Stimulated activated memory B cell treated with anti-CD40 and anti-IgM and Interleukin-4, amounts not matched to agents 10 μg/mL and 1 μg/mL and 100 μg/mL, for 72 hours (primary cell): ENCODE measurements around the gene SLC2A6.

ENCODE experiments used
- ATAC-seq: fragments of 150-1000 bp; cut with Tn5 transposase; 2 replicates; pipeline ENCODE4 v1.10.0; 2021
- H3K27ac Mint-ChIP-seq: one replicate; pipeline ENCODE4 v1.8.0; 2022; ENCODE audit warnings: mild to moderate bottlenecking, mixed read lengths
- H3K27me3 Mint-ChIP-seq: one replicate; pipeline ENCODE4 v1.8.0; 2022; ENCODE audit warnings: mixed read lengths
- H3K36me3 Mint-ChIP-seq: one replicate; pipeline ENCODE4 v1.8.0; 2022; ENCODE audit warnings: mixed read lengths
- H3K4me1 Mint-ChIP-seq: one replicate; pipeline ENCODE4 v1.8.0; 2022; ENCODE audit warnings: mixed read lengths
- H3K4me3 Mint-ChIP-seq: one replicate; pipeline ENCODE4 v1.8.0; 2022; ENCODE audit warnings: mild to moderate bottlenecking, moderate library complexity, mixed read lengths
- H3K9me3 Mint-ChIP-seq: one replicate; pipeline ENCODE4 v1.8.0; 2022; ENCODE audit warnings: mixed read lengths

SLC2A6 gene

DNA sequence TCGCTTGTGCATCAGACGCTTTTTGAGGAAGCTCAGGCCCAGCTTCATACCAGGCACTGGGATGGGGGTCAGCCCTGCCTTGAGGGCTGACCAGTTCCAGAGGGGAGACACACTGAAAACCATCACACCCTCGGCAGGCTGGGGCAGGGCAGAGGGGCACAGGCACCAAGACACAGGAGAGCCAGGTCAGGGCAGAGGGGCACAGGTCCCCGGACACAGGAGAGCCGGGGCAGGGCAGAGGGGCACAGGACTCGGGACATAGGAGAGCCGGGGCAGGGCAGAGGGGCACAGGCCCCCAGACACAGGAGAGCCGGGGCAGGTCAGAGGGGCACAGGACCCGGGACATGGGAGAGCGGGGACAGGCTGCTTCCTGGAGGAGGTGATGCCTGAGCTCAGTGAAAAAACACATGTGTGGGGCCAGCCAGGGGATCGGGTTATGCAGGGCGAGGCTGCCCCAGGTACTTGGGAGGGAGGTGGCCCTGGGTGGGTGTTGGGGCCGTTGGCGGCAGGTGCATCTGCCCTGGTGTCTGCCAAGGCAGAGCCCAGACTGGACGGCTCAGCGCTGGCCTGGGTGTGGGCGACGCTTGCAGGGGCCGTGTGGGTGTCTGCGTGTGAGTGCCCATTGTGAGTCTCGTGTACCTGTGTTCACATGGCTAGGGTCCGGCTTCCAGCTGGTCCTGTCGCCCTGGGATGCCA, 15.1 kb upstream of the SLC2A6 start:
- Mint-ChIP-seq H3K4me3 (no peak overlapping the region), H3K4me1 (no peaks in the 10 kb centered on the region), H3K27ac (no peak overlapping the region), H3K27me3 (peaks cover 52% of the 10 kb centered on the region), H3K9me3 (no peaks in the 10 kb centered on the region), H3K36me3 (no peaks in the 10 kb centered on the region)
- ATAC-seq: no peak

DNA sequence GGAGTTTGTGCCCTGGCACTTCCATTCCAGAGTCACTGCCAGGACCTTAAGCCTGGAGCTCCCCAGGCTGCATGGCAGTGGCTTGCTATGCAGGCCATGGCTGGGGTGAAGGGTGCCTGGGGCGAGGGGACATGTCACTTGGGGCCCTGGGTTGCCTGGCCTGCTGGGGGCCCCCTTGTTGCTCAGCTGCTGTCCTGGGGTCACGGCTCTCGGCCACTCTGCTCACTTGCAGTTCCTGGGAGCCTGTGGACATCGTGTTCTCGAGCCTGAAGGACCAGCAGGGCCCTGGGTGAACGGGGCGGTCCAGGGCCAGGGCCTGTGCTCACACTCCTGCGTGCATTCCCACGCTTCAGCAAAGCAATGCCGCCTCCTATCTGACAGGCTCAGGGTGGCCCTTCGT, 14.5 kb upstream of the SLC2A6 start:
- Mint-ChIP-seq H3K4me1 (no peaks in the 10 kb centered on the region), H3K27ac (no peak overlapping the region), H3K36me3 (no peaks in the 10 kb centered on the region), H3K4me3 (no peak overlapping the region), H3K27me3 (peaks cover 47% of the 10 kb centered on the region), H3K9me3 (no peaks in the 10 kb centered on the region)
- no peak for ATAC-seq

DNA sequence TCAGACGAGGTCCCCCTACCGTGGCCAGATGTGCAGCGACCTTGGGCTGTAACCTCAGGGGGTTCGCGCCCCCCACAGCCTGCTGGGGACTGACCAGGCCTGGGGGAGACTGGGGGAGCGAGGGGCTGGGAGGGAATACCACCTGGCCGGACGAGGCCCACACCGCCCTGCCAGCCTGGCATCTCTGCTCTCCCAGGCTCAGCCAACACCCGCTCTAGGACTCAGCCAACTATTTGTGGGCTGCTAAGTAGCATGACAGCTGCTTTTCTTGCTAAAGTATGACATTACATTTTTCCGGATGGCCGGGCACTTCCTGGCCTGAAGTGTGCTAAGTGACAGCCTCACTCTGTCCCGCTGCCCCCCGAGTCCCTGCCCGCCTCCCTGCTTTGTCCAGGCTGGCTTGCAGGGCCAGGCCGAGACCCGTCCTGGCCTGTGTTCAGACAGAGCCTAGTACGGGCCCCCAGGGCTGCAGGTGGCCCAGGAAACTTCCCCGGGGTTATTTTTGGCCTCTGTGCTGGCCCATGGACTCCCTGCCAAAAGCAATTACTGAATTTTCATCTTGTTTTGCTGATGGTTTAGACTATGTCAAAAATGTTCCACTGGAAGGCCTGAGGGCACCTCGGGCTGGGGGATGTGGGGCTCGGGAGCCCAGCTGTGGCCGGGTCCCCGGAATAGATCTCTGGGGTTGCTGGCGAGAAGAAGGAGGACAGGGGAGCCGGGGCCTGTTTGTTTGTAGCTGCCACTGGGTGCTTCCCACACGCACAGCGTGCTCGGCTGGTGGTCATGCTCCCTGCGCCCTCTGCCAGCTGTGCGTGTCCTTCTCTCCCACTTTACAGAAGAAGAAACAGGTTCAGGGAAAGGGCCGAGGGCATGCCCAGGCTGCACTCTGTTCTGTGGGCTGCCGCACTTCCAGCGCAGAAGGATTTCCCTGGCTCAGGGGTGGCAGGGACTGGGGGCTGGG, 13.4 kb upstream of the SLC2A6 start:
- no peak for ATAC-seq
- Mint-ChIP-seq H3K27ac (no peak overlapping the region), H3K27me3 (peaks cover 36% of the 10 kb centered on the region), H3K36me3 (no peaks in the 10 kb centered on the region), H3K4me3 (no peak overlapping the region), H3K9me3 (no peaks in the 10 kb centered on the region), H3K4me1 (no peaks in the 10 kb centered on the region)

DNA sequence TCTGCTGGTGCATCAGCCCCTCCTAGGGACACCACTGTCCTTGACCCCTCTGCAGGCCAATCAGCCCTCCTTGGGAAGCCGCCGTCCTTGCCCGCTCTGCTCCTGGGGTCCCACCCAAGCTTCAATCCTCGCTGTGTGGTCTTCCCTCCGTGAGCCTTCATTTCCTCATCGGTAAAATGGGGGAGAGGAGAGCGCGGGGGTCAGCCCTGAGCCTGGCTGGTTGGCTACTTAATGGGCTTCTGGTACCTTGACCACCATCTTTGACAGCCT, 12.7 kb upstream of the SLC2A6 start:
- Mint-ChIP-seq H3K4me3 (no peak overlapping the region), H3K27ac (no peak overlapping the region), H3K36me3 (no peaks in the 10 kb centered on the region), H3K27me3 (peaks cover 30% of the 10 kb centered on the region), H3K4me1 (no peaks in the 10 kb centered on the region), H3K9me3 (no peaks in the 10 kb centered on the region)
- ATAC-seq: no peak

DNA sequence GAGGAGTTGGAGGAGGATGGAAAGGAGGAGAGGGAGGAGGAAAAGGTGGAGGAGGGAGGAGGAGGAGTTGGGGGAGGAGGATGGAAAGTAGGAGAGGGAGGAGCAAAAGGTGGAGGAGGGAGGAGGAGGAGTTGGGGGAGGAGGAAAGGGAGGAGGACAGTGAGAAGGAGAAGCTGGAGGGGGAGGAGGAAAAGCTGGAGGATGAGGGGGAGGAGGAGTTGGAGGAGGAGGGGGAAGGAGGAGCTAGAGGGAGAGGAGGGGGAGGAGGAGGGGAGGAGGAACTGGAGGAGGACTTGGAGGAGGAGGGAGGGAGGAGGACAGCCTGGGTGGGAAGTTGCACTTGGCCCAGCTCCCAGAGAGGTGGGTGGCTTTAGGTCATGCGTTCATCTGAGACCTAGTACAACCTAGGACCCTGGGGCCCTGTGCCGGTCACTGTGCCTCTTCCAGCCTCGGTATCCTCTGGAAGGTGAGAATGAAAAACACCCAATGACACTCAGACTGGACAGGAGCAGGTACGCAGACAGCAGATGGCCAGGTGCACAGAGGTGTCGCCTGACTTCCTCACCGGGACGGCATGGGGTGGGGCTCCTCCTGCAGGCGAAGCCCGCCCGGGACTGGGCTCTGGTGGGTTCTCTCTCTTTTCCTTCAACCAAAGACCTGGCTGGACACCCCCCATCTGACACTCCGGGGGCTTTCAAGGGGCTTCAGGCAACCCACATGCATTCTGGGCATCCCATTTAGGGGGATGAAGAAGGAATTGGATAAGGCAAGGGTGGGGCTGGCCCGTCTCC, 12.2 kb upstream of the SLC2A6 start:
- Mint-ChIP-seq H3K4me3 (no peak overlapping the region), H3K36me3 (no peaks in the 10 kb centered on the region)
- ATAC-seq: no peak

DNA sequence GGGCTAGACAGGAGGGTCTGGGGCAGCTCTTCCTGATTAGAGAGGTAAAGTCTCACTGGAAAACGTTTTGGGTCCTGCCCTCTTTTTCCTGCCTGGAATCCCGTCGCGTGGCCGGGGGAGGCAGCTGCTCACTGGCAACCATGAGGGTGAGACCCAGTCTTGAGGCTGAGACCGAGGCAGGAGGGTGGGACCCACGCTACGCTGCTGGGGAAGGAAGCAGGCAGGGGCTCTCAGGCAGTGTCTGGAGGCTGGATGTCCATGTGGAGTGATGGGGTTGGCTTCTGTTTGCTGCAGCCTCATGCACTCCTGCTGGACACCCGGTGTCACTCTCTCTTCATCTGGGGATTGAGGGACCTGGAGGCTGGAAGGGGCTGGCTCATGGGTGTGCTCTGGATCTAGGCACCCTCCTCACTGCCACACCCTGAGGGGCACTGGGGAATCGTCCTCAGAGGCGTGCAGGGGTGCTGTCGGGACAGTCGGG, 11.3 kb upstream of the SLC2A6 start:
- Mint-ChIP-seq H3K4me3 (no peak overlapping the region), H3K27me3 (peaks cover 30% of the 10 kb centered on the region), H3K27ac (no peak overlapping the region), H3K36me3 (no peaks in the 10 kb centered on the region), H3K4me1 (peaks cover 8% of the 10 kb centered on the region), H3K9me3 (no peaks in the 10 kb centered on the region)
- ATAC-seq: no peak

More for the DNA sequence above, 12.2 kb upstream of the SLC2A6 start:
- Mint-ChIP-seq H3K4me1 (peaks cover 5% of the 10 kb centered on the region), H3K27me3 (peaks cover 30% of the 10 kb centered on the region), H3K27ac (no peak overlapping the region), H3K9me3 (no peaks in the 10 kb centered on the region)

DNA sequence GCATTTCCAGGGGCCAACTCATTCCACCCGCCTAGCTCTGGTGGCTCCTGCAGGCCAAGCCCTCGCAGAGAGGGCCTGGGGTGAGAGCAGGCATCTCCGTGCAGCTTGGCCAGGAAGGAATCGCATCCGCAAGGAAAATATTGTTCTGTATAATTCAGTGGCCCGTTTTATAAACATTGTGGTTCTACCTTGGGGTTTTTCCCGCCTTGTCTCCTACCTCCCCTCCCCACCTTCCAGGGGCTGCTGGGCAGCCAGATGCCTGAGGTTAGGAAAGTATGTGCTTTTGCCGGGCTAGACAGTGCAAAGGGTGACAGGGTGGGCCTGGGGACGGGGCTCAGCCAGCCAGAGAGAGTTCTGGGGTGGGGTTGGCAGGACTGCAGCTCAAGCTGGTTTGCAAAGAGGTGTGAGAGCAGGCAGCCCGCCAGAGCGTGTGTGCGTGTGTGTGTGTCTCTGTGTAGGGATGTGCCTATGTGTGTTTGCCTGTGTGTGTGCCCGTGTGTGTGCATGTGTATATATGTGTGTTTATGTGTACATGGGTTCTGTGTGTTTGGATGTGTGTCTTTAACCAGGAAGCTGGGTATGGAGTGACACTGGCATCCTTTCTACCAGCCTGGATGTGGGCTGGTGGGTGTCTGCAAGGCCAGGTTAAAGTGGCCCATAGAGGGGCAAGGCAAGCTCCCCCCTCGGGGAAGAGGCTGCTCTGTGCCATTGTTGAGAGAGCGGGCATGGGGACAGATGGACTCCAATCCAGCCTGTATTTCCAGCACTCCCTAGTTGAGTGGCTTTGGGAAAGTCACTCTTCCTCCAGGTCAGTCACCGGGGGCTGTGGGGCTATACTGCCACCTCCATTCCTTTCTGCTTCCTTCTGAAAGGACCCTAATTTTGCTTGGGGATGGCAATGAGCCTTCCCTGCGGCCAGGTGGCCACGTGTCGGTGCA, 10.6 kb upstream of the SLC2A6 start:
- Mint-ChIP-seq H3K27me3 (peaks cover 30% of the 10 kb centered on the region), H3K4me3 (no peak overlapping the region), H3K4me1 (peaks cover 8% of the 10 kb centered on the region), H3K27ac (no peak overlapping the region), H3K36me3 (no peaks in the 10 kb centered on the region), H3K9me3 (no peaks in the 10 kb centered on the region)
- ATAC-seq: no peak

DNA sequence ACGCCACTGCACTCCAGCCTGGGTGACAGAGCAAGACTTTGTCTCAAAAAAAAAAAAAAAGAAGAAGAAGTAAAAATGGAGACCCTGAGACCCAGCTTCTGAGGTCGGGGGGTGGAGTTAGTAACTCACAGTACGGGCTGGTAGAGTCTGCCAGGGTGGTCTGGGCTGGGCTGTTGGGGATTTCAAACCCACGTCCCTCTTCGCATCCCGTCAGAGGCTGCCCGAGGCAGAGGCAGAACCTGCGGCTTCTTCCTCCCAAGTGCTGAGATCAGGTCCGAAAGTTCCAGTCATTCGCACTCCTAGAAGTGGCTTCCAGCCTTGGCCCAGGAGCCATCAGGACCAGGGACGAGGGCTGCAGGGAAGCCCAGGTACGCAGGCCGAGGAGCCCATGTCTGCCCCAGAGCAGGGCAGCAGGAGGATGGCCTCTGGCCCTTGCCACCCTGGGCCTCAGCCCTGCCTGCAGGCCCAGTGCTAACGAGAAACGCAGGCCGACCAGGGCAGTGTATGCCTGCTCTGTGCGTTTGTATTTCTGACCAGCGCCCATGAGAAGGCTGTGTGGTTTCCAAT, 9.9 kb upstream of the SLC2A6 start:
- no peaks in the 10 kb centered on the region for H3K36me3 Mint-ChIP-seq
- no peak overlapping the region for H3K27ac Mint-ChIP-seq
- no peak overlapping the region for H3K4me3 Mint-ChIP-seq
- no peaks in the 10 kb centered on the region for H3K9me3 Mint-ChIP-seq
- H3K4me1 Mint-ChIP-seq: peaks cover 8% of the 10 kb centered on the region
- H3K27me3 Mint-ChIP-seq: peaks cover 30% of the 10 kb centered on the region
- no peak for ATAC-seq

DNA sequence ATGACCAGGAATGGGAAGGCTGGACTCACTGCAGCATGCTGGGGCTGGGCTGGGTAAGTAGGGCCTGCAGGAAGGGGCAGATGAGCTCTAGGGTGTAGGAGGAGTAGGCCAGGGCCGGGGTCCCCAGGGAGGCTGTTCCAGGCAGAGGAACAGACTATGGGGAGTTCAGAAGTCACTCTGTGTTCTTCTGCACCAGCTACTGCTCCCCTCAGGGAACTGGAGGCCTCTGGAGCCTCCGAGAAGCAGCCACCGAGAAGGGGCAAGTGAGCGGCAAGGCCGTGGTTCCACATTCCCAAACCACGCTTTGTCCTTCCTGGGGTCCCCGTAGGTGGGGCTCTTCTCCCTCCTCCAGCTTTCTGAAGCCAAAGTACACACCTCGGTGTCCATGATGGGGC, 8.4 kb upstream of the SLC2A6 start:
- H3K9me3 Mint-ChIP-seq: no peaks in the 10 kb centered on the region
- H3K27ac Mint-ChIP-seq: no peak overlapping the region
- H3K27me3 Mint-ChIP-seq: peaks cover 30% of the 10 kb centered on the region
- no peak for ATAC-seq
- no peak overlapping the region for H3K4me3 Mint-ChIP-seq
- peaks cover 8% of the 10 kb centered on the region for H3K4me1 Mint-ChIP-seq
- H3K36me3 Mint-ChIP-seq: no peaks in the 10 kb centered on the region

DNA sequence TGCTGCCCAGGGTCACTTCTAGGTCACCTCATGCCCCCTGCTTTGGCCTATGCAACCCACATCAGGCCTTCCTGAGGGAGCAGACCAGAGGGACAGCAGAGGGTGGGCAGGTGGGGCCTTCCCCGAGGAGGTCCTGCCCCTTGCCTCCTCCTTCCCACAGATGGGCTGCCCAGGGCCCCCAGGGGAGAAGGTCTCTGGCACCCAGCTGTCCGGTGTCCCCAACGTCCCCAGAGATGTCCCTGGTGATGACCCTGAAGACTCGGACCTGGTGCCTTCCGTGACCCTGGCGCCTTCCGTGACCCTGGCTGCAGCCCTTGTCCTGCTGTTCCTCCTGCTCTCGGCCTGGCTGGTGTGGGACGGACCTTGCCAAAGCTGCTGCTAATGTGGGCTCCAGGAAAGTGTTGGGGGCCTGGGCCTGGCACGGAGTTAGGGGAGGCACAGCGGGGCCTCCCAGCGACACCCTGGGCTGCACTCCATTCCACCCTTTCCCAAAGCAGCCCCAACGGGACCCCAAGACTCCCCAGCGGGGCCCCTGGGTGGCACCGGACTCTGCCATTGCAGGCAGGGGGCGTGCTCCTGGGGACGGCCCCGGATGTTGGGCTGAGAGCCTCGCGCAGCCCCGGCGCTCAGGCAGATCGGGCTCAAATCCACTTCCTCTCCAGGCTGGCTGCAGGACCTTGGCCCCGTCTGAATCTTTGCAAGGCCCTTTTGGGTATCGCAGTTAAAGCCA, 6.8 kb upstream of the SLC2A6 start:
- Mint-ChIP-seq H3K27ac (peak overlapping the region; percentile 73), H3K9me3 (no peaks in the 10 kb centered on the region), H3K27me3 (peaks cover 16% of the 10 kb centered on the region), H3K4me1 (peaks cover 8% of the 10 kb centered on the region), H3K36me3 (no peaks in the 10 kb centered on the region), H3K4me3 (peak overlapping the region; percentile 72)
- ATAC-seq: peak; percentile 68

DNA sequence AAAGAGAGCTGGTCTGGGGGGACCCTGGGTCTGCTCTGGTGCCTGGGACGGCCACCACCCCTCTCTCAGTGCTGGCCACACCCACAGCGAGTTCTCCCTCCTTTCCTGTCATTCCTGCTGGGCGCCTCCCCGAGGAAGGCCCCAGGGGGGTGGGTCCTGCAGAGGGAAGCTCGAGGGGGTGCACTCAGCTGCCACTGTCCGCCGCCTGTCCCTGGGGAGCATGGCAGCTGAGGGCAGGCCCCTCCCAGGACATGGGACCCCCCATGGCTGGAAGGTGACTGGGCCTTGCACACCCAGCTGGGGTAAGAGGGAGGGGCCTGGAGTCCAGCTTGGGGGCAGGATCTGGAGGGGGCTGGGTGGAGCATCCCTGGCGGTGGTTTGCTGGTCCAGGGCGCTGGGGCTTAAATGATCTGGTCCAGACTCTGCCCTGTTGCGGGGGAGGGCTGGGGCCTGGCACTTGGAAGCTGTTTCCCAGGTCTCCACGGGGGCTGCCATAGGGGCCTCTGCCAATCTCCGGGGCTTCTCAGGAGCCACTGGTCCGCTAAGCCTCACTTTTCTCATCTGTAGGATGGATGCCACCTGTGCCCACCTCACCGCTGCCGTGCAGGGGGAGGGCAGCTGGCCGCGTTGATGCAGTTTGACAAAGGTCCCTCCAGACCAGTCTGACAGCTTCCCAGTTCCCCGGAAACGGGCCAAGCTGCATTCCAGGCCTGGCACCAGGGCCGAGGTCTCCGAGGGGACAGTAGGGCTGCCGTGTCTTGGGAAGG, 6.0 kb upstream of the SLC2A6 start:
- no peak for ATAC-seq
- no peaks in the 10 kb centered on the region for H3K9me3 Mint-ChIP-seq

DNA sequence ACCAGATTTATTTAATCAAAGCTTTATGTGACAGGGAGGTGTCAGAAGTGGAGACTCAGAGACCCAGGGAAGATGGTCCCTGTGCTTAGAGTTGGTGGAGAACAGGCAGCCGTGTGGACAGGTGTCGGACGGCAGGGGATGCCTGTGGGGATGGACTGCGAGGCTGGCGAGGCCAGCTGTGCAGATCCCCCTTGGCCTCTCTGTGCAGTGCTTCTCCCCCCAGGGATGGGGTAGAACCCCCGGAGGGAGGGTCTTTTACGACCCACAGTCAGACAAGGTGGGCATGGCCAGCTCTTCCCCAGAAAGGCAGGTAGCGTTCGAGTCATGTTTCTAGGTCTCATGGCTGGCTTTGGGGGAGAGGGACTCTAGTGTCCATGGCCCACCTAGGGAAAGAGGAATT, 4.7 kb upstream of the SLC2A6 start:
- Mint-ChIP-seq H3K4me1 (peaks cover 20% of the 10 kb centered on the region), H3K9me3 (no peaks in the 10 kb centered on the region), H3K4me3 (no peak overlapping the region), H3K27ac (no peak overlapping the region), H3K36me3 (no peaks in the 10 kb centered on the region), H3K27me3 (no peaks in the 10 kb centered on the region)
- ATAC-seq: no peak

More for the DNA sequence above, 6.0 kb upstream of the SLC2A6 start:
- no peaks in the 10 kb centered on the region for H3K36me3 Mint-ChIP-seq
- H3K4me3 Mint-ChIP-seq: no peak overlapping the region
- peaks cover 12% of the 10 kb centered on the region for H3K4me1 Mint-ChIP-seq
- no peak overlapping the region for H3K27ac Mint-ChIP-seq
- peaks cover 8% of the 10 kb centered on the region for H3K27me3 Mint-ChIP-seq
